HCT116 (cell line): ENCODE data around the gene CLIC5.

Source experiments
- CEBPB ChIP-seq: IDR thresholded peaks from 2 replicates; pipeline ENCODE4 v1.6.1; 2012; ENCODE audit warnings: low read depth
- CTCF ChIP-seq, 3 experiments: fragments of 200-600 bp in 1 of 3; sonication (generic) in 1 of 3; IDR thresholded peaks in 2 of 3; conservative IDR thresholded peaks in 1 of 3; 2 replicates each; pipeline ENCODE4 v1.5.1; 2012 to 2017; ENCODE audit warnings: low read depth in 2 of 3, low read length in 2 of 3, antibody characterized with exemption in 1 of 3, borderline replicate concordance in 1 of 3, control low read depth in 1 of 3, mild to moderate bottlenecking in 1 of 3, mixed read lengths in 1 of 3, mixed run types in 1 of 3, moderate library complexity in 1 of 3; ENCODE audit not compliant: insufficient read depth in 1 of 3
- EGR1 ChIP-seq: IDR thresholded peaks from 2 replicates; pipeline ENCODE4 v1.6.1; 2012; ENCODE audit warnings: low read depth
- ELF1 ChIP-seq: IDR thresholded peaks from 2 replicates; pipeline ENCODE4 v1.6.1; 2012; ENCODE audit warnings: low read depth, borderline replicate concordance
- EZH2 ChIP-seq: fragments of 200-600 bp; sonication (generic); IDR thresholded peaks from 2 replicates; pipeline ENCODE4 v1.6.1; 2017; ENCODE audit warnings: antibody characterized with exemption, mixed run types
- EZH2phosphoT487 ChIP-seq: fragments of 200-600 bp; IDR thresholded peaks from 2 replicates; pipeline ENCODE4 v1.6.1; 2018; ENCODE audit warnings: antibody characterized with exemption, borderline replicate concordance
- FOSL1 ChIP-seq: IDR thresholded peaks from 2 replicates; pipeline ENCODE4 v1.6.1; 2012; ENCODE audit warnings: low read depth
- MAX ChIP-seq: IDR thresholded peaks from 2 replicates; pipeline ENCODE4 v1.6.1; 2012
- POLR2A ChIP-seq: IDR thresholded peaks from 2 replicates; pipeline ENCODE4 v1.7.0; 2011; ENCODE audit warnings: borderline replicate concordance; ENCODE audit not compliant: insufficient read depth, insufficient read length; ENCODE audit errors: extremely low read depth
- POLR2AphosphoS5 ChIP-seq: IDR thresholded peaks from 2 replicates; pipeline ENCODE4 v1.6.1; 2011; ENCODE audit warnings: mild to moderate bottlenecking, low read depth, low read length, moderate library complexity
- REST ChIP-seq: IDR thresholded peaks from 2 replicates; pipeline ENCODE4 v1.6.1; 2012; ENCODE audit warnings: low read depth
- SIN3A ChIP-seq: IDR thresholded peaks from 2 replicates; pipeline ENCODE4 v1.6.1; 2012; ENCODE audit warnings: low read depth
- TCF7L2 ChIP-seq: IDR thresholded peaks from 2 replicates; pipeline ENCODE4 v1.7.0; 2011; ENCODE audit warnings: borderline replicate concordance, inconsistent platforms; ENCODE audit not compliant: insufficient read depth, insufficient read length; ENCODE audit errors: extremely low read depth
- ZNF274 ChIP-seq: fragments of 200-500 bp; sonication (Bioruptor generic); IDR thresholded peaks from 2 replicates; pipeline ENCODE4 v1.6.1; 2014; ENCODE audit warnings: mild to moderate bottlenecking, low read depth, low read length, inconsistent platforms

DNA sequence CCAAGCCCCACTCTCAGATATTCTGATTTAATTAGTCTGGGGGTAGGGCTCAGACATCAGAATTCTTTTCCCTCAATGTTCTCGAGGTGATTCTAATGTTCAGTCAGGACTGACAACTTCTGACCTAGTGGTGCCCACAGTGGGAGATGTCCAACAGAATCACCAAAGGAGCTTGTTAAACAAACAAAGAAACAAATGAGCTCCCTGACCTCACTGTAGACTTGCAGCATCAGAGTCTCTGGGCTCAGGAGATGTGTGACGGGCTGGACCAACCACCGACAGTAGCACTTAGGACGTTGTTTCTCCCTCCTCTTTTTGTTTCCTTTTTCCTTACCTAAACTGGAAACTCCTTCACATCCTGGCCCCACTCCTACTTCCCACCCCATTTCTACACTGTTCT lies 49.3 kb downstream of the CLIC5 start:
- no peak for TF ChIP-seq EZH2
- TF ChIP-seq POLR2A: no peak
- TF ChIP-seq POLR2AphosphoS5: no peak
- TF ChIP-seq CTCF (IDR thresholded peaks at IDR 0.05 in 2 of 3, conservative IDR thresholded peaks at IDR 0.05 in 1 of 3; ENCODE audit: borderline replicate concordance in 1 of 3, insufficient read depth in 1 of 3, low read depth in 2 of 3, low read length in 2 of 3): no peak
- no peak for TF ChIP-seq TCF7L2
- no peak for TF ChIP-seq FOSL1
- no peak for TF ChIP-seq REST
- TF ChIP-seq ZNF274: no peak
- no peak for TF ChIP-seq ELF1
- TF ChIP-seq SIN3A: no peak
- TF ChIP-seq MAX: no peak
- TF ChIP-seq EZH2phosphoT487: no peak
- no peak for TF ChIP-seq EGR1
- TF ChIP-seq CEBPB: no peak
